Inflammatory macrophage treated with lipopolysaccharide for 4 hours (primary cell): ENCODE data around the gene TDRD3.
"Not testable (repeated sequence)": the region's sequence is repeated elsewhere in the genome, so short reads cannot be mapped to it uniquely, and the experiment has no call there.

ENCODE experiments used
- DNase-seq: peaks from one replicate; pipeline ENCODE4 v3.0.0-alpha.2; 2020

Gene TDRD3

GRCh38 chr13:60398907-60399589, 2.0 kb downstream of the TDRD3 start:
- DNase-seq, result no peak

GRCh38 chr13:60402022-60402421, 5.0 kb downstream of the TDRD3 start:
- no peak for DNase-seq

- DNase-seq, result no peak
These were observed 10.1 kb downstream of the TDRD3 start for GRCh38 chr13:60407095-60407494.

GRCh38 chr13:60407852-60408251, 10.8 kb downstream of the TDRD3 start:
- DNase-seq, result not testable (repeated sequence)

GRCh38 chr13:60409574-60410292, 12.7 kb downstream of the TDRD3 start:
- peak; percentile 8 for DNase-seq

- no peak for DNase-seq
These were observed 13.3 kb downstream of the TDRD3 start for GRCh38 chr13:60410299-60410698.

GRCh38 chr13:60411464-60411863, 14.4 kb downstream of the TDRD3 start:
- DNase-seq, result no peak

- no peak for DNase-seq
These were observed 15.0 kb downstream of the TDRD3 start for GRCh38 chr13:60411983-60412382.

- no peak for DNase-seq
These were observed 16.0 kb downstream of the TDRD3 start for GRCh38 chr13:60412909-60413616.

GRCh38 chr13:60414177-60414576, 17.2 kb downstream of the TDRD3 start:
- DNase-seq, result no peak

- no peak for DNase-seq
These were observed 20.7 kb downstream of the TDRD3 start for GRCh38 chr13:60417734-60418133.

- no peak for DNase-seq
These were observed 21.9 kb downstream of the TDRD3 start for GRCh38 chr13:60418954-60419353.

GRCh38 chr13:60425332-60425731, 28.3 kb downstream of the TDRD3 start:
- no peak for DNase-seq

- no peak for DNase-seq
These were observed 29.1 kb downstream of the TDRD3 start for GRCh38 chr13:60426075-60426474.

GRCh38 chr13:60427285-60427684, 30.3 kb downstream of the TDRD3 start:
- no peak for DNase-seq

- DNase-seq, result peak; percentile 68
These were observed 34.2 kb downstream of the TDRD3 start for GRCh38 chr13:60431108-60431700.

GRCh38 chr13:60433505-60433904, 36.5 kb downstream of the TDRD3 start:
- DNase-seq, result no peak

- DNase-seq, result no peak
These were observed 38.8 kb downstream of the TDRD3 start for GRCh38 chr13:60435762-60436374.

GRCh38 chr13:60439201-60439600, 42.2 kb downstream of the TDRD3 start:
- no peak for DNase-seq

GRCh38 chr13:60441761-60442160, 44.7 kb downstream of the TDRD3 start:
- DNase-seq, result no peak

- peak; percentile 35 for DNase-seq
These were observed 52.0 kb downstream of the TDRD3 start for GRCh38 chr13:60448907-60449510.

- DNase-seq, result no peak
These were observed 56.5 kb downstream of the TDRD3 start for GRCh38 chr13:60453490-60453889.

GRCh38 chr13:60454425-60454824, 57.4 kb downstream of the TDRD3 start:
- no peak for DNase-seq
